Mesothelial cell of epicardium (in vitro differentiated cells): ENCODE measurements around the gene DENND4B. TPM values are rescaled to one million over a fixed set of nuclear protein-coding genes. Genes with fewer than 3 reads are reported as not detected.

Experiments used
- DNase-seq, 2 experiments: peaks; one replicate each; pipeline ENCODE4 v3.0.0; 2021; ENCODE audit warnings: low spot score in 2 of 2; ENCODE audit not compliant: unreplicated experiment in 2 of 2
- H3K27ac Mint-ChIP-seq: 2 replicates; pipeline ENCODE4 v1.8.0; 2021; ENCODE audit warnings: mixed read lengths
- H3K27me3 Mint-ChIP-seq: 2 replicates; pipeline ENCODE4 v1.8.0; 2021; ENCODE audit warnings: low read depth, mixed read lengths
- H3K36me3 Mint-ChIP-seq: 2 replicates; pipeline ENCODE4 v1.8.0; 2021; ENCODE audit warnings: mixed read lengths
- H3K4me1 Mint-ChIP-seq: 2 replicates; pipeline ENCODE4 v1.8.0; 2021; ENCODE audit warnings: mixed read lengths
- H3K4me3 Mint-ChIP-seq: 2 replicates; pipeline ENCODE4 v1.8.0; 2021; ENCODE audit warnings: mild to moderate bottlenecking, moderate library complexity, mixed read lengths
- H3K9me3 Mint-ChIP-seq: 2 replicates; pipeline ENCODE4 v1.8.0; 2021; ENCODE audit warnings: mixed read lengths
- CTCF ChIP-seq: fragments of 200-600 bp; sonication (generic); IDR thresholded peaks from one replicate; pipeline ENCODE4 v1.5.0; 2021; ENCODE audit warnings: antibody characterized with exemption; ENCODE audit not compliant: unreplicated experiment
- total RNA-seq: library from RNA; stranded (reverse); gene quantifications from 3 replicates; pipeline ENCODE4 v1.2.1, GENCODE V29; 2021

Gene DENND4B
- total RNA-seq, 1 donor from 2014 or later: 63.1 TPM

- Mint-ChIP-seq H3K4me1 (no peaks in the 10 kb centered on the region), H3K27me3 (no peaks in the 10 kb centered on the region), H3K36me3 (peaks cover 26% of the 10 kb centered on the region), H3K27ac (no peak overlapping the region), H3K4me3 (no peak overlapping the region), H3K9me3 (no peaks in the 10 kb centered on the region)
- no peak for TF ChIP-seq CTCF
- DNase-seq: no peak
Observed at GRCh38 chr1:153934746-153935145, 11.8 kb downstream of the DENND4B start.

GRCh38 chr1:153933955-153934354, 12.6 kb downstream of the DENND4B start:
- Mint-ChIP-seq H3K27ac (no peak overlapping the region), H3K9me3 (no peaks in the 10 kb centered on the region), H3K27me3 (no peaks in the 10 kb centered on the region), H3K4me3 (no peak overlapping the region), H3K36me3 (peaks cover 26% of the 10 kb centered on the region), H3K4me1 (no peaks in the 10 kb centered on the region)
- DNase-seq: no peak
- TF ChIP-seq CTCF: no peak

GRCh38 chr1:153933430-153933829, 13.1 kb downstream of the DENND4B start:
- Mint-ChIP-seq H3K27ac (no peak overlapping the region), H3K4me3 (no peak overlapping the region), H3K36me3 (peaks cover 26% of the 10 kb centered on the region), H3K9me3 (no peaks in the 10 kb centered on the region), H3K4me1 (no peaks in the 10 kb centered on the region), H3K27me3 (no peaks in the 10 kb centered on the region)
- TF ChIP-seq CTCF: no peak
- DNase-seq: no peak

- H3K4me1 Mint-ChIP-seq: no peaks in the 10 kb centered on the region
- H3K4me3 Mint-ChIP-seq: no peak overlapping the region
- no peak overlapping the region for H3K27ac Mint-ChIP-seq
- H3K9me3 Mint-ChIP-seq: no peaks in the 10 kb centered on the region
- no peak for DNase-seq
- H3K36me3 Mint-ChIP-seq: peaks cover 22% of the 10 kb centered on the region
- no peaks in the 10 kb centered on the region for H3K27me3 Mint-ChIP-seq
- TF ChIP-seq CTCF: no peak
Observed at GRCh38 chr1:153932156-153933131, 14.1 kb downstream of the DENND4B start.

- no peak overlapping the region for H3K4me3 Mint-ChIP-seq
- DNase-seq: no peak
- H3K9me3 Mint-ChIP-seq: no peaks in the 10 kb centered on the region
- no peaks in the 10 kb centered on the region for H3K4me1 Mint-ChIP-seq
- H3K27me3 Mint-ChIP-seq: no peaks in the 10 kb centered on the region
- TF ChIP-seq CTCF: no peak
- no peak overlapping the region for H3K27ac Mint-ChIP-seq
- peaks cover 14% of the 10 kb centered on the region for H3K36me3 Mint-ChIP-seq
Observed at GRCh38 chr1:153929981-153930948, 16.3 kb downstream of the DENND4B start.
